Measurements from ENCODE around the gene ADAMTS13. TPM values are rescaled to one million over a fixed set of nuclear protein-coding genes. Genes with fewer than 3 reads are reported as not detected.

ADAMTS13 gene
- total RNA-seq, 1 donor from 2014 or later: 2.0 TPM

GRCh38 chr9:133488686-133489252 is 66.6 kb downstream of the ADAMTS13 start:
- Histone ChIP-seq H3K27ac (no peak overlapping the region), H3K9me3 (no peaks in the 10 kb centered on the region), H3K4me3 (no peak overlapping the region), H3K4me1 (peaks cover 20% of the 10 kb centered on the region), H3K36me3 (no peaks in the 10 kb centered on the region), H3K27me3 (no peaks in the 10 kb centered on the region)
- no peak for TF ChIP-seq CTCF (IDR thresholded peaks at IDR 0.05)
- intact Hi-C loops (cut with DNase I): loop anchor here (10.0 kb wide), 1 partner anchor 304 kb away; no protein-coding TSS in a partner anchor
- ATAC-seq (no peak), DNase-seq (peak; percentile 56)

GRCh38 chr9:133489253-133490190 is 67.4 kb downstream of the ADAMTS13 start:
- ATAC-seq (no peak), DNase-seq (peak; percentile 48)
- H3K27me3 ChIP-seq: no peaks in the 10 kb centered on the region
- no peaks in the 10 kb centered on the region for H3K9me3 ChIP-seq
- no peak for TF ChIP-seq CTCF (IDR thresholded peaks at IDR 0.05)
- intact Hi-C loops (cut with DNase I): loop anchor here (10.0 kb wide), 1 partner anchor 305 kb away; no protein-coding TSS in a partner anchor
- peaks cover 20% of the 10 kb centered on the region for H3K4me1 ChIP-seq
- no peak overlapping the region for H3K27ac ChIP-seq
- no peaks in the 10 kb centered on the region for H3K36me3 ChIP-seq
- no peak overlapping the region for H3K4me3 ChIP-seq

- Histone ChIP-seq H3K4me3 (no peak overlapping the region), H3K36me3 (no peaks in the 10 kb centered on the region), H3K9me3 (no peaks in the 10 kb centered on the region), H3K4me1 (peaks cover 20% of the 10 kb centered on the region), H3K27me3 (no peaks in the 10 kb centered on the region), H3K27ac (no peak overlapping the region)
- ATAC-seq: no peak
- peak; percentile 43 for DNase-seq
- no peak for TF ChIP-seq CTCF (IDR thresholded peaks at IDR 0.05)
- intact Hi-C loops (cut with DNase I): no loop called here
These were observed 68.1 kb downstream of the ADAMTS13 start for GRCh38 chr9:133490201-133490681.

- Histone ChIP-seq H3K4me1 (peaks cover 18% of the 10 kb centered on the region), H3K4me3 (no peak overlapping the region), H3K27ac (peak overlapping the region; percentile 73), H3K36me3 (no peaks in the 10 kb centered on the region), H3K9me3 (no peaks in the 10 kb centered on the region), H3K27me3 (no peaks in the 10 kb centered on the region)
- DNase-seq: peak; percentile 60
- no peak for ATAC-seq
- intact Hi-C loops (cut with DNase I): no loop called here
- no peak for TF ChIP-seq CTCF (IDR thresholded peaks at IDR 0.05)
These were observed 68.9 kb downstream of the ADAMTS13 start for GRCh38 chr9:133490865-133491655.

- Histone ChIP-seq H3K36me3 (no peaks in the 10 kb centered on the region), H3K4me3 (no peak overlapping the region), H3K9me3 (no peaks in the 10 kb centered on the region), H3K4me1 (peaks cover 16% of the 10 kb centered on the region), H3K27ac (peak overlapping the region; percentile 73), H3K27me3 (no peaks in the 10 kb centered on the region)
- intact Hi-C loops (cut with DNase I): no loop called here
- DNase-seq (no peak), ATAC-seq (no peak)
- TF ChIP-seq CTCF (IDR thresholded peaks at IDR 0.05): no peak
These were observed 69.4 kb downstream of the ADAMTS13 start for GRCh38 chr9:133491656-133491925.

Measured in upper lobe of right lung (tissue), 1 donor.